Stimulated activated CD8-positive, alpha-beta memory T cell treated with anti-CD3 and anti-CD28 coated beads, Interleukin-7, amount 100 ng/mL, for 48 hours (primary cell): Measurements from ENCODE around the gene FAR1.
"Not testable (repeated sequence)": the region's sequence is repeated elsewhere in the genome, so short reads cannot be mapped to it uniquely, and the experiment has no call there.

Experiments
- DNase-seq, 2 donors: peaks; one replicate each; pipeline ENCODE4 v3.0.0-alpha.2; 2020; ENCODE audit warnings: low read depth in 1 of 2; ENCODE audit errors: extremely low read depth in 1 of 2

Gene FAR1

GRCh38 chr11:13668102-13668956, at the start of gene FAR1:
FAR1 (plus strand) TSS chr11:13668668; CDS start chr11:13694766, 26,098 bp downstream.
- peak; percentile 95 to 96 for DNase-seq

GRCh38 chr11:13620063-13620462, 48.4 kb upstream of the FAR1 start:
- DNase-seq = no peak

GRCh38 chr11:13626818-13627217, 41.6 kb upstream of the FAR1 start:
- not testable (repeated sequence) for DNase-seq

GRCh38 chr11:13628634-13629033, 39.8 kb upstream of the FAR1 start:
- not testable (repeated sequence) for DNase-seq

GRCh38 chr11:13629779-13630178, 38.7 kb upstream of the FAR1 start:
- DNase-seq = no peak

GRCh38 chr11:13635290-13635689, 33.2 kb upstream of the FAR1 start:
- no peak for DNase-seq

- DNase-seq = no peak
Measured at GRCh38 chr11:13635804-13636203, 32.7 kb upstream of the FAR1 start.

GRCh38 chr11:13637125-13638069, 31.1 kb upstream of the FAR1 start:
- DNase-seq = no peak

- no peak for DNase-seq
Measured at GRCh38 chr11:13638422-13638821, 30.0 kb upstream of the FAR1 start.

- no peak for DNase-seq
Measured at GRCh38 chr11:13644997-13645687, 23.3 kb upstream of the FAR1 start.

GRCh38 chr11:13647391-13647790, 21.1 kb upstream of the FAR1 start:
- no peak for DNase-seq

GRCh38 chr11:13649619-13650018, 18.8 kb upstream of the FAR1 start:
- no peak for DNase-seq

- not testable (repeated sequence) for DNase-seq
Measured at GRCh38 chr11:13651515-13651914, 17.0 kb upstream of the FAR1 start.

GRCh38 chr11:13661074-13661623, 7.3 kb upstream of the FAR1 start:
- no peak for DNase-seq

GRCh38 chr11:13663631-13664071, 4.8 kb upstream of the FAR1 start:
- DNase-seq = no peak

GRCh38 chr11:13664351-13664750, 4.1 kb upstream of the FAR1 start:
- no peak for DNase-seq

GRCh38 chr11:13666708-13667107, 1.8 kb upstream of the FAR1 start:
- no peak for DNase-seq

- no peak for DNase-seq
Measured at GRCh38 chr11:13667245-13667644, 1.2 kb upstream of the FAR1 start.

GRCh38 chr11:13667795-13668101, 720 bp upstream of the FAR1 start:
- DNase-seq = no peak

GRCh38 chr11:13668957-13669521, 571 bp downstream of the FAR1 start:
- peak; percentile 16 to 24 for DNase-seq
